ENCODE results near the gene APIP. TPM values are rescaled to one million over a fixed set of nuclear protein-coding genes. Genes with fewer than 3 reads are reported as not detected.

Gene APIP
- total RNA-seq, 1 donor from 2014 or later = 19.0 TPM

DNA sequence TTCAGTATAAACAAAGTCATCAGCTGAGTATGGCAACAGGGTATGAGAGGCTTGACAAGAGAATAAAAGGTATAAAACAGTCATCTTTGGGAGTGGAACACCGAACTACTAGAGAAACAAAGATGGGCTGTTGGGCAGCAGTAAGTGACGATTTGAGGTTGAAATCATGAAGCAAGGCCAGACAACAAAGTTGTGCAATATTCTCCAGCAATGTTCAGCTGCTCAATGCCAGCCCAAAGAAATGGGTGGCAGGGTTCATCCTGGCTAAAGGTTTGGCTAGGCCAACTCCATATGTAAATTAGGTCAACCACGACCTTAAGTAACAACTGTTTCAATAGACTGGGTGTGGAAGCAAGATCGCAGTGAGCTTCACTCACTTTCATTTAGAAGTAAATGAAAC lies 6.2 kb downstream of the APIP start:
- Histone ChIP-seq H3K36me3 (ENCODE audit: control insufficient read depth, insufficient read depth, low read length) (no peaks in the 10 kb centered on the region), H3K27me3 (ENCODE audit: control insufficient read depth, insufficient read depth, low read length) (no peaks in the 10 kb centered on the region), H3K4me3 (ENCODE audit: low read depth, low read length) (no peak overlapping the region)
- TF ChIP-seq, protein P1, sequence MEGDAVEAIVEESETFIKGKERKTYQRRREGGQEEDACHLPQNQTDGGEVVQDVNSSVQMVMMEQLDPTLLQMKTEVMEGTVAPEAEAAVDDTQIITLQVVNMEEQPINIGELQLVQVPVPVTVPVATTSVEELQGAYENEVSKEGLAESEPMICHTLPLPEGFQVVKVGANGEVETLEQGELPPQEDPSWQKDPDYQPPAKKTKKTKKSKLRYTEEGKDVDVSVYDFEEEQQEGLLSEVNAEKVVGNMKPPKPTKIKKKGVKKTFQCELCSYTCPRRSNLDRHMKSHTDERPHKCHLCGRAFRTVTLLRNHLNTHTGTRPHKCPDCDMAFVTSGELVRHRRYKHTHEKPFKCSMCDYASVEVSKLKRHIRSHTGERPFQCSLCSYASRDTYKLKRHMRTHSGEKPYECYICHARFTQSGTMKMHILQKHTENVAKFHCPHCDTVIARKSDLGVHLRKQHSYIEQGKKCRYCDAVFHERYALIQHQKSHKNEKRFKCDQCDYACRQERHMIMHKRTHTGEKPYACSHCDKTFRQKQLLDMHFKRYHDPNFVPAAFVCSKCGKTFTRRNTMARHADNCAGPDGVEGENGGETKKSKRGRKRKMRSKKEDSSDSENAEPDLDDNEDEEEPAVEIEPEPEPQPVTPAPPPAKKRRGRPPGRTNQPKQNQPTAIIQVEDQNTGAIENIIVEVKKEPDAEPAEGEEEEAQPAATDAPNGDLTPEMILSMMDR (IDR thresholded peaks at IDR 0.05; ENCODE audit: insufficient read depth, low read length, severe bottlenecking) = no peak
- DNase-seq (ENCODE audit: low read depth) (no peak), FAIRE-seq (no peak)

DNA sequence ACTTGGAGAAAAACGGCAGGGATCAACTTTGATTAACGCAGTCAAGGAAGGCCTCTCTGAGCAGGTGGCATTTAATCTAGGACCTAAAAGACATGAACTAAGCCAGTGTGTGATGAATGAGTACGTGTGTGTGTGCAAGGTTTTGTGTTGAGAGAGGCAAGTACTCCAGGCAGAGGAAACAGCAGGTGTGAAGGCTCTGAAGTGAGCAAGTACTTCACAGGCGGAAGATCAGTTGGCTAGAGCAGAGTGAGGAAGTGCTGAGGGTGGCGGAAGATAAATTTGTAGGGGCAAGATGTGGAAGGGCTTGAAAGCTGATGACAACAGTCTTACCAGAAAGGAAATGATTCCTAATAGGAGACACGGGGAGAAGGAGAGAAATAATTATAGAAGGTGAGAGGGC lies 6.8 kb downstream of the APIP start:
- DNase-seq (ENCODE audit: low read depth) (no peak), FAIRE-seq (no peak)
- Histone ChIP-seq H3K36me3 (ENCODE audit: control insufficient read depth, insufficient read depth, low read length) (no peaks in the 10 kb centered on the region), H3K27me3 (ENCODE audit: control insufficient read depth, insufficient read depth, low read length) (no peaks in the 10 kb centered on the region), H3K4me3 (ENCODE audit: low read depth, low read length) (no peak overlapping the region)
- TF ChIP-seq, protein P1 (IDR thresholded peaks at IDR 0.05; ENCODE audit: insufficient read depth, low read length, severe bottlenecking) = no peak

DNA sequence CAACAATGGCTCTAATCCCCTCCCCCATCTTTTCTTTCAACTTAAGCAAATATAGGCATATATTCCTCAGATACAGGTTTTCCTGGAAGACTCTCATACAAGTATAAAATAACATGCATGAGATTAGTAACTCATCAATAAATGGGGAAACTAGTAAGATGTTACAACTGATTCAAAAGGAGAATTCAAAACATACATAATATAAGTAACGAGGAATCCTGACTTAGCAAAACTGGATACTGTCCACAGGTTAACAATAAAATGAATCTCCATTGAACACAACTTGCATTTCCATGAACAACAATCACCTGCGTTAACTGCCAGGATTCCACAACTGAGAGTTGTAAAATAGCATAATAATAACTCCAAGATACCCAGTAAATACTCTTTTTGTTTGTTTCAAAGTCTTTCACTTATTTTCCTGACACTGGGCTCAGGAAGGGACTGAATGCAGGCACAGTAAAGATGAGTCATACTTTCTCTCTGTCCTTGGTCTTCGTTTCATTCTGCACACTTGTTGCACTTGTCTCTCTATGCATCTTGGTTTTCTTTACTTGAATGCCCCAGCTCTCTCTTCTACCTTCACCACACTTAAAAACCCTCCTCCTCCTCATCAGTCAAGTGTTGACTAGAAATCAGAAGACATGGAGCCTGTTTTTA lies 8.1 kb downstream of the APIP start:
- H3K27me3 ChIP-seq (ENCODE audit: control insufficient read depth, insufficient read depth, low read length) = no peaks in the 10 kb centered on the region
- H3K4me3 ChIP-seq (ENCODE audit: low read depth, low read length) = no peak overlapping the region
- DNase-seq (ENCODE audit: low read depth) (no peak), FAIRE-seq (no peak)
- H3K36me3 ChIP-seq (ENCODE audit: control insufficient read depth, insufficient read depth, low read length) = no peaks in the 10 kb centered on the region
- TF ChIP-seq, protein P1 (IDR thresholded peaks at IDR 0.05; ENCODE audit: insufficient read depth, low read length, severe bottlenecking) = no peak

DNA sequence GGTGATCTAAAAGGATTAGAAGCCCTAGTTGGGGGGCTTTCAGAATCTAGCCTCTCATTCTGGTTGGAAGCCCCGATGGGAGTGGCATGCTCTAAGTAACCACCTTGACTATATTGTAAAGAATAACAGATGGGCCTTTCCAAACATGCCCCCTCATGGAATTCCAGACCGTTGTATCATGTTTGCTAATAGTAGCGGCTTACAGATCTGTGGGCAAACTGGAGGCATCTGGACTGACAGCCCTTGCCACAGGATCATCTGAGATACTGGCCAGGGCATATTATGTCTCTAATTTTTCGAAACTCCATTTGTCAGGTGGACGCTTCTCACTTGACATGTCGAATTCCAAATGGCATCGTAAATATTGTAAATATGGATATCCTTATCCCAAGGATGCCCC lies 10.5 kb downstream of the APIP start:
- Histone ChIP-seq H3K36me3 (ENCODE audit: control insufficient read depth, insufficient read depth, low read length) (no peaks in the 10 kb centered on the region), H3K27me3 (ENCODE audit: control insufficient read depth, insufficient read depth, low read length) (no peaks in the 10 kb centered on the region), H3K4me3 (ENCODE audit: low read depth, low read length) (no peak overlapping the region)
- FAIRE-seq = no peak
- DNase-seq (ENCODE audit: low read depth) = peak; percentile 30
- TF ChIP-seq, protein P1 (IDR thresholded peaks at IDR 0.05; ENCODE audit: insufficient read depth, low read length, severe bottlenecking) = no peak

DNA sequence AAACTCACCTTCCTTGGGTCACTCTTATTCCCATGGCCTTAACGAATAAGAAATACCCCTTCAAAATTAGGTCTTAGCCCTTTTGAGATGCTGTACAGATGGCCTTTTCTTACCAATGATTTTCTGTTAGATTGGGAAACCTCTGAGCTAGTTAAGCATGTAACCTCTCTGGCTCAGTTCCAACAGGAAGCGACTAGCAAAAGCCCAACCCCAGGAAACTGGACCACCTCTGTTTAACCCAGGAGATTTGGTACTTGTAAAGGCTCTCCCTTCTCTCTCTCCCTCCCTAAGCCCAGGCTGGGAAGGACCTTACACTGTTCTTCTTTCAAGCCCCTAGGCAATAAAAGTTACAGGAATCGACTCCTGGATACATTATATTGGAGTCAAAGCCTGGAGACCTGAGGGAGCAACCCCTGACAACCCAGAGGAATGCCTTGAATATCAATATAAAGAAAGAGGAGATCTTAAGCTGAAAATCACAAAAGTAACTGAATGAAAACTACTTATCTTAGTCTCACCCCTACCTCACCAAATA lies 11.7 kb downstream of the APIP start:
- FAIRE-seq (no peak), DNase-seq (ENCODE audit: low read depth) (no peak)
- TF ChIP-seq, protein P1 (IDR thresholded peaks at IDR 0.05; ENCODE audit: insufficient read depth, low read length, severe bottlenecking) = no peak
- H3K4me3 ChIP-seq (ENCODE audit: low read depth, low read length) = no peak overlapping the region
- no peaks in the 10 kb centered on the region for H3K36me3 ChIP-seq (ENCODE audit: control insufficient read depth, insufficient read depth, low read length)
- H3K27me3 ChIP-seq (ENCODE audit: control insufficient read depth, insufficient read depth, low read length) = no peaks in the 10 kb centered on the region

DNA sequence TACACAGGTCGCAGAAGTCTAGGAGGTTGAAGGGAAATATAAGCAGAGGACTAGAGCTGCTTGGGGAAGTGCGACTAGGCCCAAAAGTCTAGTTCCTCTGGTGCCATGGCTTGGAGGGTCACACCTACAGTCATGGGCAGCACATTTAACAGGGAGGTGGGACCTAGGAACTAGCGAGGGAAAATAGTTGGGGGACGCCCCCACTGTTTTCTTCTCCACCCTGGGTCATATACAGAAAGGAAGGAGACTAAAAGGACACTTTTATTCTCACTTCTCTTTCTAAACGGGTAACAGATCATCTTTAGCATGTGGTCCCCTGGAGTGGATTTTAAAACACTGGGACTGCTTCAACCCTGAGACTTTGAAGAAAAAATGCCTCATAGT lies 16.6 kb downstream of the APIP start:
- no peak for FAIRE-seq
- no peak overlapping the region for H3K4me3 ChIP-seq (ENCODE audit: low read depth, low read length)

More for the DNA sequence above, 16.6 kb downstream of the APIP start:
- H3K36me3 ChIP-seq (ENCODE audit: control insufficient read depth, insufficient read depth, low read length) = no peaks in the 10 kb centered on the region
- DNase-seq (ENCODE audit: low read depth) = no peak
- TF ChIP-seq, protein P1 (IDR thresholded peaks at IDR 0.05; ENCODE audit: insufficient read depth, low read length, severe bottlenecking) = no peak
- H3K27me3 ChIP-seq (ENCODE audit: control insufficient read depth, insufficient read depth, low read length) = no peaks in the 10 kb centered on the region

Data from bronchial epithelial cell (primary cell).